GM18511 (cell line): ENCODE data around the gene SPHK2.

Experiments used
- ATAC-seq: cut with Tn5 transposase; IDR thresholded peaks from one replicate; pipeline ENCODE4 v1.9.1; 2021; ENCODE audit warnings: mild to moderate bottlenecking, moderate library complexity; ENCODE audit not compliant: unreplicated experiment

Gene SPHK2

GRCh38 chr19:48635966-48636858 lies 16.9 kb downstream of the SPHK2 start:
- no peak for ATAC-seq

GRCh38 chr19:48636859-48637448 lies 17.6 kb downstream of the SPHK2 start, which contains the start of gene DBP:
Gene DBP, minus strand, starts transcription at chr19:48637379. Its CDS starts 385 bp downstream, at chr19:48636994.
- peak; percentile 1 for ATAC-seq

DNA sequence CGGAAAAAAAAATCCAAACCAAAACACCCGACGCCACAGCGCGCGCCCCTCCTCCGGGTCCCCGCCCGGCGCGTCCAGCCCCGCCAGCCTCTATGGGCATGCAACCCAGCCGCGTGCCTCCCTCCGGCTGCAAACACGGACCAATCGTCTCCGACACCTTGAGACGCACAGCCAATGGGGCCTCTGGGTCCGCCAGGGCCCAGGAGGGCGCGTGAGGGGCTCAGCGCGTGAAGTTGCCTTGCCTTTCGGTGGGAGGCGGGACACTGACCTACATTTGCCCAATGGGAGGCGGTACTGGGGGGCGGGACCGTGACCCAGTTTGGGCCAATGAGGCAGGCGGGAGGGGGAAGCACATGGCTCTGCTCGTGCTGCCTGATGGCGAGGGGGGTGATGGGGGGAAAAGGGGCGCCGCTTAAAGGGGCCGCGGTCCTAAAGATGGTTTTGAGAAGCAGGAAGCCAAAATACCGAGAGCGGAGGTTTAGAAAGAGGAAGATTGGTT lies 18.2 kb downstream of the SPHK2 start:
- peak; percentile 80 for ATAC-seq

- peak; percentile 19 for ATAC-seq
Observed at GRCh38 chr19:48637948-48638830, 18.9 kb downstream of the SPHK2 start.

GRCh38 chr19:48638831-48639381 lies 19.6 kb downstream of the SPHK2 start:
- ATAC-seq = no peak

- no peak for ATAC-seq
Observed at GRCh38 chr19:48639483-48640375, 20.4 kb downstream of the SPHK2 start.

GRCh38 chr19:48641850-48642249 lies 22.5 kb downstream of the SPHK2 start:
- no peak for ATAC-seq

- ATAC-seq = no peak
Observed at GRCh38 chr19:48642862-48643261, 23.6 kb downstream of the SPHK2 start.

DNA sequence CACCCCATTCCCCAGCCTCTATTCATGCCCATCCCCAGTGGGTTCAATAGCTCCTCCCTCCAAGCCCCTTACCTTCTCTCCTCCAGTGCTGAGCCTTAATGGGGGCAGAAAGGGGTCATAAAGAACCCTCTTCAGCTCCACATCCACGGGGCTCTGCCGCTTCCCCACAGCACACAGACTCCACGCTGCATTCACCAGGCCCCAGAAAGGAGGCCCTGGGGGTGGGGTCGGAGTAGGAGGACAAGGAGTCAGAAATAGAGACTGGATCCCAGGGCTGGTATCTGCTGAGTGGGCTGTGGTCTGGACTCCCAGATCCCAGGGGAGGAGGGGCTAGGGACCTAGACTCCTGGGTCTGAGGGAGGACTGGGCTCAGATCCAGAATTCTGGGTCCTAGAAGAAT lies 25.0 kb downstream of the SPHK2 start:
- no peak for ATAC-seq

DNA sequence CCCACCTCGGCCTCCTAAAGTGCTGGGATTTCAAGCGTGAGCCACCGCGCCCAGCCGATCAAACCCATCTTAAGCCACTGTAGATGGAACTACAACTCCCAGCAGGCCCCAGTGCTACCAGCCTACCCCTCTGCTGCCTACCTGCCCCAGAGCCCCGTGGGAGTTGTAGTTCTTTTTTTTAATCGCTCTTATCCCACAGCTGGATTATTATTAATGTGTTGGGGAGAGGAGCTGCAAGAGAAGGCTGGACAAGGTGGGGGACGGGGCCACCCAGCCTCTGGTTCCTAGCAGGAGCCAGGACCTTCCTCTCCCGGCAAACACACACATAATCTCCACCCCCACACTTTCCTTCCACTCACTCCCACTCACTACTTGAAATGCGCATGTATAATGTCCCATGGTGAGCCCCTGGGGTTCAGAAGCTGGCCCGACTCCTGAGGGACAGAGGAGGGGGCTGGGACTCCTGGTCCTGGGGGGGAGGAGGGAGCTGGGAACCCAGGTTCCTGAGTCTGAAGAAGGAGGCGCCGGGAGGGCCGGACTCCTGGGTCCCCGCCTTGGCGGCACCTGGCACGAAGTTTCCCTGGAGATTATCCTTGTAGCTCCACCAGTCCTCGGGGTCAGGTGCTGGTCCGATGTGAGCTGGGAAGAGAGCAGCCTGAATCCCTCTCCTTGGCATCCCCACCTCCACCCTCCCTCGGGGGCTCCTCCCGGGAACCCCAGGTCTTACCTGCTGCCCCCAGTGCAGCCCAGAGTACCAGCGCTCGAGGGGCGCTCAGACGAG lies 25.7 kb downstream of the SPHK2 start:
- peak; percentile 47 for ATAC-seq

DNA sequence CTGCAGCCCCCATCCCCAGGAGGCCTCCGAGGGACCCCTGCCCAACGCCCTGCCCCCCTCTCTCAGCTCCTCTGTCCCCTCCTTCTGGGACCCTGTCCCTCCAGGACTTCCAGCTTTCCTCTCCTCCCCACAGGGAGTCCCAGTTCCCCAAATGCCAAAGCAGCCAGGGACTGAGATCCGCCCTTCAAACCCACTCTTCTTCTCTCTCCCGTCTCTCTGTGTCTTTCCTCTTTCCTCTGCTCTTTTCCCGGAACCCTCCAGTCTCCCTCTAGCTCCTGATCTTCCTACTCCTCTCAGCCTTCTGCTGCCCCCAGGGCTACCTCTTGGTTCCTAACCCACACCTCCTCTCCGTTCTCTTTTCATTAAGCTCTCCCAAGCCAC lies 26.3 kb downstream of the SPHK2 start:
- ATAC-seq = no peak

DNA sequence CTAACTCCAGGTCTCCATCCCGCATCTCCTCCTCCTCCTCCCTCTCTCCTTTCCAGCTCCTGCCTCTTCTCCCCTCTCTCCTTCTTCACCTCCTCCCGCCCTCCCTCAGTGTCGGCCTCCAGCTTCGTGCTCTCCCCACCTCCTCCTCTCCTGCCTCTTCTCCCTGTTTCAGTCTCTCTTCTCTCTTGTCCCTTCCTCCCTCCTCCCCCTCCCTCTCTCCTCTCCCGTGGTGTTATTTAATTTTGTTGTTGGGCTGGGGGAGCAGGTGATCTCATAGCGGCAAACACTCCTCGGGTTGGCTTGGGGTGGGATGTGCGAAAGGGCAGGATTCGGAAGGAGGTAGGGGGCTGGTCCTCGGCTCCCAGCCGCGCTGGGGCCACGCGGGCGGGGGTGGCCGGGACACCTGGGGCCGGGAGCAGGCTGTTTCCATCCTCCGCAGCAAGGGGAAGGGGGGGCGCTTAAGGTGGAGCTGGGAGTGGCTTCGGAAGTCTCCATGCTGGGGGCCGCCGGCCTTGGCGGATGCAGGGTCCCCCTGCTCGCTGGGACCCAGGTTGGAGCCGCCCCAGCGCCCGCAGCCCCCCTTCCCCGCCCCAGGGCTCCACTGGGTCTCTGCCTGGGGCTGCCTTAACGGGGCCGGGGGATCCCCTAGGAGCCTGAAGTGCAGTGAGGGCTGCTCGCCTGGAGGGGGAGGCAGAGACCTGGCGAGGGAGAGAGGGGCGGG lies 26.9 kb downstream of the SPHK2 start, which contains the start of gene CA11:
Gene CA11, minus strand, starts transcription at position 187 of the 721 bp plus-strand sequence. CDS start 555 bp downstream, outside the sequence.
- ATAC-seq = peak; percentile 76

GRCh38 chr19:48646722-48647216 lies 27.5 kb downstream of the SPHK2 start:
- no peak for ATAC-seq

DNA sequence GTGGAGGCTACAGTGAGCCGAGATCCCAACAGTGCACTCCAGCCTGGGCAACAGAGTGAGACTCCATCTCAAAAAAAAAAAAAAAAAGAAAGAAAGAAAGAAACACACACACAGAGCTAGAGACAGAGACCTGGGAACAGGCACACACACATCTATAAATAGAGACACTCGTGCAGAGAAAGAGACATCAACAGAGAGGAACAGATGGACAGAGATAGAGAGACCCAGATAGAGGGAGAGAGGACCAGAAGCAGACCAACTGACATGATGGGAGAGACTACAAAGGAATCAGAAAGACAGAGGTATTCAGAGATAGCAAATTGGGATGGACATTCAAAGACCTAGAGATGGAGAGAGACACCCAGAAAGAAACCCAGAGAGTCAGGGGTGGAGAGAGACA lies 28.8 kb downstream of the SPHK2 start:
- no peak for ATAC-seq

DNA sequence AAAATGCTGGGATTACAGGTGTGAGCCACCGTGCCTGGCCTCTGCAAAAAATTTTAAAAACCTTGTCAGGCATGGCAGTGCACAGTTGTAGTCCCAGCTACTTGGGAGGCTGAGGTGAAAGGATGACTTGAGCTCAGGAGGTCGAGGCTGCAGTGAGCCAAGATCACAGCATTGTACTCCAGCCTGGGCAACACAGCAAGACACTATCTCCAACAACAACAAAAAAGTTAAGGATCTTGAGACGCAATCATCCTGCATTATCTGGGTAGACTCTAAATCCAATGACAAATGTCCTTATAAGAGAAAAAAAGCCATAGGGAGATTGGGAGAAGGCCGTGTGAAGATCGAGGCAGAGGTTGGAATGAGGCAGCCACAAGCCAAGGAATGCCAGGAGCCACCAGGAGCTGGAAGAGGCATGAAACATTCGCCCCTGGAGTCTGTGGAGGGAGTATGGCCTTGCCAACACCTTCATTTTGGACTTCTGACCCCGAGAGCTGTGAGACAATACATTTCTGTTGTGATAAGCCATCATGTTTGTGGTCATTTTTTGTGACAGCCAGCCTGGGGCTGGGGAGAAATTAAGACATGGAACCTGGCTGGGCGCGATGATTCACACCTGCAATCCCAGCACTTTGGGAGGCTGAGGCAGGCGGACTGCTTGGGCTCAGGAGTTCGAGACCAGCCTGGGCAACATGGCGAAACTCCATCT lies 31.8 kb downstream of the SPHK2 start:
- ATAC-seq = no peak

DNA sequence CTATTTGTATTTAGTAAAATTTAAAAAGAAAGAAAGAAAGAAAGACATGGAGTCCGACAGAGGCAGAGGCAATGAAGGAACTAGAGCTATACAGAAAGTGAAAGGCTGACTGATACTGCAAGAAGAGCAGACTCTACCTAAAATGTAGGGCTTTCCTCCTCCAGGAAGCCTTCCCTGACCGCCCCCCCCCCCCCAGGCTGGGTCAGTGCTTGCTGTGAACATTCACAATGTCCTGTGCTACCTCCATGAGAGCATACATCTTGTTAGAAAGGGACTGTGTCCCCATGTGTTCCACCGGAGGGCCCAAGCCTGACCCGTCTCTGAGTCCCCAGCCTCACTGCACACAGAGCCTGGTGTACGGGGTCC lies 32.4 kb downstream of the SPHK2 start:
- no peak for ATAC-seq

GRCh38 chr19:48654299-48655059 lies 35.2 kb downstream of the SPHK2 start:
- ATAC-seq = no peak
